GM18858 (cell line): Measurements from ENCODE around the gene NTF4.
"Not testable (repeated sequence)": the region's sequence is repeated elsewhere in the genome, so short reads cannot be mapped to it uniquely, and the experiment has no call there.

Experiments
- ATAC-seq: cut with Tn5 transposase; IDR thresholded peaks from one replicate; pipeline ENCODE4 v1.9.1; 2021; ENCODE audit not compliant: unreplicated experiment

NTF4 gene

GRCh38 chr19:49057636-49058234 lies 6.9 kb downstream of the NTF4 start, which contains the start of gene CGB7:
TSS of gene CGB7 (minus strand) at chr19:49057749. CDS start at chr19:49055375, 2,374 bp downstream.
- ATAC-seq = no peak

GRCh38 chr19:49056902-49057596 lies 7.6 kb downstream of the NTF4 start:
- not testable (repeated sequence) for ATAC-seq

- no peak for ATAC-seq
Observed at GRCh38 chr19:49056101-49056901, 8.3 kb downstream of the NTF4 start.

GRCh38 chr19:49050376-49051033 lies 14.1 kb downstream of the NTF4 start:
- ATAC-seq = not testable (repeated sequence)

- not testable (repeated sequence) for ATAC-seq
Observed at GRCh38 chr19:49049834-49050233, 14.8 kb downstream of the NTF4 start.

GRCh38 chr19:49049011-49049410 lies 15.6 kb downstream of the NTF4 start, which contains the start of gene CGB8:
TSS of gene CGB8 (minus strand) at chr19:49049111. CDS start at chr19:49048739, 372 bp downstream.
- ATAC-seq = not testable (repeated sequence)

- not testable (repeated sequence) for ATAC-seq
Observed at GRCh38 chr19:49043548-49043947, 21.1 kb downstream of the NTF4 start, which contains the start of gene CGB5. TSS of gene CGB5 (plus strand) at chr19:49043848. CDS start at chr19:49044210, 362 bp downstream.

- ATAC-seq = not testable (repeated sequence)
Observed at GRCh38 chr19:49042666-49043065, 22.0 kb downstream of the NTF4 start.

GRCh38 chr19:49042177-49042576 lies 22.4 kb downstream of the NTF4 start:
- no peak for ATAC-seq

- ATAC-seq = not testable (repeated sequence)
Observed at GRCh38 chr19:49039736-49040135, 24.9 kb downstream of the NTF4 start.

GRCh38 chr19:49038557-49039276 lies 25.9 kb downstream of the NTF4 start:
- not testable (repeated sequence) for ATAC-seq

- not testable (repeated sequence) for ATAC-seq
Observed at GRCh38 chr19:49038111-49038510, 26.5 kb downstream of the NTF4 start.

GRCh38 chr19:49036815-49037214 lies 27.8 kb downstream of the NTF4 start, which contains the start of gene CGB1:
TSS of gene CGB1 (minus strand) at chr19:49036895. CDS start at chr19:49036711, 184 bp downstream.
- not testable (repeated sequence) for ATAC-seq

- not testable (repeated sequence) for ATAC-seq
Observed at GRCh38 chr19:49031642-49032301, 32.8 kb downstream of the NTF4 start, which contains the start of gene CGB2. TSS of gene CGB2 (plus strand) at chr19:49031890. CDS start at chr19:49032096, 206 bp downstream.

- ATAC-seq = not testable (repeated sequence)
Observed at GRCh38 chr19:49030323-49030722, 34.3 kb downstream of the NTF4 start.

GRCh38 chr19:49029749-49030148 lies 34.9 kb downstream of the NTF4 start:
- ATAC-seq = not testable (repeated sequence)

- not testable (repeated sequence) for ATAC-seq
Observed at GRCh38 chr19:49028686-49029085, 35.9 kb downstream of the NTF4 start.

- not testable (repeated sequence) for ATAC-seq
Observed at GRCh38 chr19:49025599-49025998, 39.0 kb downstream of the NTF4 start.

GRCh38 chr19:49025088-49025487 lies 39.5 kb downstream of the NTF4 start:
- ATAC-seq = not testable (repeated sequence)
